Mucosa of stomach (tissue), 1 donor: ENCODE results near the gene PGPEP1.
A peak's percentile ranks its signal among the peaks of the same experiment; 100 is the strongest.

Experiments used
- H3K27me3 ChIP-seq: one replicate; pipeline ENCODE4 v1.7.0; 2013; ENCODE audit warnings: mild to moderate bottlenecking, low read length; ENCODE audit not compliant: control insufficient read depth, insufficient read depth
- H3K36me3 ChIP-seq: one replicate; pipeline ENCODE4 v1.7.0; 2013; ENCODE audit warnings: low read length; ENCODE audit not compliant: control insufficient read depth, insufficient read depth
- H3K4me1 ChIP-seq: one replicate; pipeline ENCODE4 v1.7.0; 2013; ENCODE audit warnings: mild to moderate bottlenecking, low read length; ENCODE audit not compliant: control insufficient read depth, insufficient read depth
- H3K4me3 ChIP-seq: one replicate; pipeline ENCODE4 v1.7.0; 2013; ENCODE audit warnings: low read length
- H3K9ac ChIP-seq: one replicate; pipeline ENCODE4 v1.7.0; 2013; ENCODE audit warnings: mild to moderate bottlenecking, low read length, moderate library complexity
- H3K9me3 ChIP-seq: one replicate; pipeline ENCODE4 v1.7.0; 2013; ENCODE audit warnings: mild to moderate bottlenecking, low read length, moderate library complexity; ENCODE audit not compliant: control insufficient read depth
- donor health status: Pancreatic carcinoma.

The PGPEP1 gene

GRCh38 chr19:18326772-18327171, 13.6 kb upstream of the PGPEP1 start:
- Histone ChIP-seq H3K27me3 (no peaks in the 10 kb centered on the region), H3K9me3 (no peaks in the 10 kb centered on the region), H3K9ac (no peak overlapping the region), H3K4me1 (peaks cover 30% of the 10 kb centered on the region), H3K36me3 (no peaks in the 10 kb centered on the region), H3K4me3 (no peak overlapping the region)

- Histone ChIP-seq H3K36me3 (no peaks in the 10 kb centered on the region), H3K27me3 (no peaks in the 10 kb centered on the region), H3K9me3 (no peaks in the 10 kb centered on the region), H3K9ac (peak overlapping the region; percentile 70), H3K4me3 (peak overlapping the region; percentile 51), H3K4me1 (peaks cover 17% of the 10 kb centered on the region)
These were observed 11.9 kb upstream of the PGPEP1 start for GRCh38 chr19:18328340-18329034.

GRCh38 chr19:18329035-18329376, 11.4 kb upstream of the PGPEP1 start:
- H3K4me1 ChIP-seq: peaks cover 12% of the 10 kb centered on the region
- no peaks in the 10 kb centered on the region for H3K27me3 ChIP-seq
- H3K36me3 ChIP-seq: no peaks in the 10 kb centered on the region
- H3K4me3 ChIP-seq: peak overlapping the region; percentile 51
- H3K9me3 ChIP-seq: no peaks in the 10 kb centered on the region
- peak overlapping the region; percentile 70 for H3K9ac ChIP-seq

- Histone ChIP-seq H3K4me1 (peaks cover 11% of the 10 kb centered on the region), H3K9ac (no peak overlapping the region), H3K9me3 (no peaks in the 10 kb centered on the region), H3K36me3 (no peaks in the 10 kb centered on the region), H3K27me3 (no peaks in the 10 kb centered on the region), H3K4me3 (no peak overlapping the region)
These were observed 9.5 kb upstream of the PGPEP1 start for GRCh38 chr19:18330868-18331267.

- Histone ChIP-seq H3K36me3 (no peaks in the 10 kb centered on the region), H3K4me3 (no peak overlapping the region), H3K27me3 (no peaks in the 10 kb centered on the region), H3K9ac (no peak overlapping the region), H3K4me1 (peaks cover 11% of the 10 kb centered on the region), H3K9me3 (no peaks in the 10 kb centered on the region)
These were observed 7.4 kb upstream of the PGPEP1 start for GRCh38 chr19:18332917-18333530.

- no peaks in the 10 kb centered on the region for H3K27me3 ChIP-seq
- H3K9me3 ChIP-seq: no peaks in the 10 kb centered on the region
- no peak overlapping the region for H3K4me3 ChIP-seq
- no peak overlapping the region for H3K9ac ChIP-seq
- H3K36me3 ChIP-seq: no peaks in the 10 kb centered on the region
- H3K4me1 ChIP-seq: peaks cover 9% of the 10 kb centered on the region
These were observed 6.7 kb upstream of the PGPEP1 start for GRCh38 chr19:18333680-18334079.

GRCh38 chr19:18336121-18336520, 4.3 kb upstream of the PGPEP1 start:
- Histone ChIP-seq H3K4me1 (peaks cover 8% of the 10 kb centered on the region), H3K27me3 (no peaks in the 10 kb centered on the region), H3K9ac (no peak overlapping the region), H3K9me3 (no peaks in the 10 kb centered on the region), H3K36me3 (no peaks in the 10 kb centered on the region), H3K4me3 (no peak overlapping the region)

GRCh38 chr19:18338541-18338940, 1.9 kb upstream of the PGPEP1 start:
- Histone ChIP-seq H3K4me1 (peaks cover 30% of the 10 kb centered on the region), H3K9ac (no peak overlapping the region)

GRCh38 chr19:18339723-18340122, 675 bp upstream of the PGPEP1 start:
- no peak overlapping the region for H3K4me3 ChIP-seq
- H3K36me3 ChIP-seq: no peaks in the 10 kb centered on the region
- peaks cover 39% of the 10 kb centered on the region for H3K4me1 ChIP-seq
- H3K9ac ChIP-seq: peak overlapping the region; percentile 92
- H3K9me3 ChIP-seq: no peaks in the 10 kb centered on the region
- H3K27me3 ChIP-seq: no peaks in the 10 kb centered on the region

More at GRCh38 chr19:18338541-18338940, 1.9 kb upstream of the PGPEP1 start:
- Histone ChIP-seq H3K4me3 (no peak overlapping the region), H3K9me3 (no peaks in the 10 kb centered on the region), H3K36me3 (no peaks in the 10 kb centered on the region), H3K27me3 (no peaks in the 10 kb centered on the region)

GRCh38 chr19:18340990-18341868, 831 bp downstream of the PGPEP1 start:
- Histone ChIP-seq H3K4me3 (peak overlapping the region; percentile 51), H3K9ac (peak overlapping the region; percentile 92), H3K4me1 (peaks cover 52% of the 10 kb centered on the region), H3K9me3 (no peaks in the 10 kb centered on the region), H3K27me3 (no peaks in the 10 kb centered on the region), H3K36me3 (no peaks in the 10 kb centered on the region)

GRCh38 chr19:18342090-18342632, 1.8 kb downstream of the PGPEP1 start:
- no peak overlapping the region for H3K9ac ChIP-seq

GRCh38 chr19:18344582-18344950, 4.2 kb downstream of the PGPEP1 start:
- Histone ChIP-seq H3K9me3 (no peaks in the 10 kb centered on the region), H3K36me3 (no peaks in the 10 kb centered on the region), H3K4me1 (peaks cover 54% of the 10 kb centered on the region), H3K27me3 (no peaks in the 10 kb centered on the region), H3K9ac (peak overlapping the region; percentile 58), H3K4me3 (no peak overlapping the region)

More at GRCh38 chr19:18342090-18342632, 1.8 kb downstream of the PGPEP1 start:
- no peaks in the 10 kb centered on the region for H3K27me3 ChIP-seq
- no peak overlapping the region for H3K4me3 ChIP-seq
- H3K36me3 ChIP-seq: no peaks in the 10 kb centered on the region
- no peaks in the 10 kb centered on the region for H3K9me3 ChIP-seq
- peaks cover 54% of the 10 kb centered on the region for H3K4me1 ChIP-seq
